Measurements from ENCODE around the gene ABCC6. TPM values are rescaled to one million over a fixed set of nuclear protein-coding genes. Genes with fewer than 3 reads are reported as not detected.

The ABCC6 gene
- total RNA-seq, 1 donor from 2014 or later, result 2.7 TPM

GRCh38 chr16:16131659-16132058, 91.6 kb downstream of the ABCC6 start:
- TF ChIP-seq CTCF (IDR thresholded peaks at IDR 0.05; ENCODE audit: partially characterized antibody, unreplicated experiment), result no peak
- Mint-ChIP-seq H3K4me3 (ENCODE audit: unreplicated experiment) (no peak overlapping the region), H3K27ac (ENCODE audit: unreplicated experiment) (no peak overlapping the region), H3K9me3 (ENCODE audit: unreplicated experiment) (no peaks in the 10 kb centered on the region), H3K36me3 (ENCODE audit: unreplicated experiment) (peaks cover 8% of the 10 kb centered on the region), H3K4me1 (ENCODE audit: low read depth, unreplicated experiment) (no peaks in the 10 kb centered on the region), H3K27me3 (ENCODE audit: unreplicated experiment) (peaks cover 1% of the 10 kb centered on the region)
- no peak for DNase-seq

GRCh38 chr16:16131204-16131603, 92.1 kb downstream of the ABCC6 start:
- no peak for DNase-seq
- Mint-ChIP-seq H3K9me3 (ENCODE audit: unreplicated experiment) (no peaks in the 10 kb centered on the region), H3K36me3 (ENCODE audit: unreplicated experiment) (peaks cover 8% of the 10 kb centered on the region), H3K27me3 (ENCODE audit: unreplicated experiment) (peaks cover 1% of the 10 kb centered on the region), H3K4me3 (ENCODE audit: unreplicated experiment) (no peak overlapping the region), H3K4me1 (ENCODE audit: low read depth, unreplicated experiment) (no peaks in the 10 kb centered on the region), H3K27ac (ENCODE audit: unreplicated experiment) (no peak overlapping the region)
- TF ChIP-seq CTCF (IDR thresholded peaks at IDR 0.05; ENCODE audit: partially characterized antibody, unreplicated experiment), result no peak

GRCh38 chr16:16127469-16128116, 95.7 kb downstream of the ABCC6 start:
- Mint-ChIP-seq H3K4me1 (ENCODE audit: low read depth, unreplicated experiment) (no peaks in the 10 kb centered on the region), H3K4me3 (ENCODE audit: unreplicated experiment) (no peak overlapping the region), H3K27me3 (ENCODE audit: unreplicated experiment) (peaks cover 2% of the 10 kb centered on the region), H3K9me3 (ENCODE audit: unreplicated experiment) (peaks cover 5% of the 10 kb centered on the region), H3K27ac (ENCODE audit: unreplicated experiment) (no peak overlapping the region), H3K36me3 (ENCODE audit: unreplicated experiment) (peaks cover 16% of the 10 kb centered on the region)
- peak; percentile 79 for DNase-seq
- peak; percentile 91 for TF ChIP-seq CTCF (IDR thresholded peaks at IDR 0.05; ENCODE audit: partially characterized antibody, unreplicated experiment)

GRCh38 chr16:16126896-16127295, 96.4 kb downstream of the ABCC6 start:
- peaks cover 16% of the 10 kb centered on the region for H3K36me3 Mint-ChIP-seq (ENCODE audit: unreplicated experiment)
- H3K4me1 Mint-ChIP-seq (ENCODE audit: low read depth, unreplicated experiment), result no peaks in the 10 kb centered on the region
- no peak for DNase-seq
- peak overlapping the region; percentile 13 for H3K27ac Mint-ChIP-seq (ENCODE audit: unreplicated experiment)
- H3K27me3 Mint-ChIP-seq (ENCODE audit: unreplicated experiment), result peaks cover 2% of the 10 kb centered on the region
- peaks cover 6% of the 10 kb centered on the region for H3K9me3 Mint-ChIP-seq (ENCODE audit: unreplicated experiment)
- no peak overlapping the region for H3K4me3 Mint-ChIP-seq (ENCODE audit: unreplicated experiment)
- no peak for TF ChIP-seq CTCF (IDR thresholded peaks at IDR 0.05; ENCODE audit: partially characterized antibody, unreplicated experiment)

GRCh38 chr16:16124974-16125373, 98.3 kb downstream of the ABCC6 start:
- Mint-ChIP-seq H3K4me1 (ENCODE audit: low read depth, unreplicated experiment) (no peaks in the 10 kb centered on the region), H3K36me3 (ENCODE audit: unreplicated experiment) (peaks cover 24% of the 10 kb centered on the region), H3K27me3 (ENCODE audit: unreplicated experiment) (peaks cover 2% of the 10 kb centered on the region), H3K4me3 (ENCODE audit: unreplicated experiment) (no peak overlapping the region), H3K9me3 (ENCODE audit: unreplicated experiment) (peaks cover 16% of the 10 kb centered on the region), H3K27ac (ENCODE audit: unreplicated experiment) (no peak overlapping the region)
- DNase-seq, result no peak
- TF ChIP-seq CTCF (IDR thresholded peaks at IDR 0.05; ENCODE audit: partially characterized antibody, unreplicated experiment), result no peak

Data from glutamatergic neuron (in vitro differentiated cells).